HG03045 (cell line): ENCODE measurements around the gene GLMN.
A peak's percentile ranks its signal among the peaks of the same experiment; 100 is the strongest.

ENCODE experiments used
- ATAC-seq: cut with Tn5 transposase; IDR thresholded peaks from one replicate; pipeline ENCODE4 v1.9.1; 2021; ENCODE audit warnings: mild to moderate bottlenecking, moderate library complexity; ENCODE audit not compliant: unreplicated experiment

Gene GLMN, protein sequence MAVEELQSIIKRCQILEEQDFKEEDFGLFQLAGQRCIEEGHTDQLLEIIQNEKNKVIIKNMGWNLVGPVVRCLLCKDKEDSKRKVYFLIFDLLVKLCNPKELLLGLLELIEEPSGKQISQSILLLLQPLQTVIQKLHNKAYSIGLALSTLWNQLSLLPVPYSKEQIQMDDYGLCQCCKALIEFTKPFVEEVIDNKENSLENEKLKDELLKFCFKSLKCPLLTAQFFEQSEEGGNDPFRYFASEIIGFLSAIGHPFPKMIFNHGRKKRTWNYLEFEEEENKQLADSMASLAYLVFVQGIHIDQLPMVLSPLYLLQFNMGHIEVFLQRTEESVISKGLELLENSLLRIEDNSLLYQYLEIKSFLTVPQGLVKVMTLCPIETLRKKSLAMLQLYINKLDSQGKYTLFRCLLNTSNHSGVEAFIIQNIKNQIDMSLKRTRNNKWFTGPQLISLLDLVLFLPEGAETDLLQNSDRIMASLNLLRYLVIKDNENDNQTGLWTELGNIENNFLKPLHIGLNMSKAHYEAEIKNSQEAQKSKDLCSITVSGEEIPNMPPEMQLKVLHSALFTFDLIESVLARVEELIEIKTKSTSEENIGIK

GRCh38 chr1:92298573-92299476, at the start of gene GLMN, which contains the start of gene RPAP2:
Gene GLMN (minus strand): TSS chr1:92298987. CDS start chr1:92297999, 988 bp downstream.
Gene RPAP2 (plus strand): TSS chr1:92299059. CDS start chr1:92299074, 15 bp downstream.
- ATAC-seq = peak; percentile 99

DNA sequence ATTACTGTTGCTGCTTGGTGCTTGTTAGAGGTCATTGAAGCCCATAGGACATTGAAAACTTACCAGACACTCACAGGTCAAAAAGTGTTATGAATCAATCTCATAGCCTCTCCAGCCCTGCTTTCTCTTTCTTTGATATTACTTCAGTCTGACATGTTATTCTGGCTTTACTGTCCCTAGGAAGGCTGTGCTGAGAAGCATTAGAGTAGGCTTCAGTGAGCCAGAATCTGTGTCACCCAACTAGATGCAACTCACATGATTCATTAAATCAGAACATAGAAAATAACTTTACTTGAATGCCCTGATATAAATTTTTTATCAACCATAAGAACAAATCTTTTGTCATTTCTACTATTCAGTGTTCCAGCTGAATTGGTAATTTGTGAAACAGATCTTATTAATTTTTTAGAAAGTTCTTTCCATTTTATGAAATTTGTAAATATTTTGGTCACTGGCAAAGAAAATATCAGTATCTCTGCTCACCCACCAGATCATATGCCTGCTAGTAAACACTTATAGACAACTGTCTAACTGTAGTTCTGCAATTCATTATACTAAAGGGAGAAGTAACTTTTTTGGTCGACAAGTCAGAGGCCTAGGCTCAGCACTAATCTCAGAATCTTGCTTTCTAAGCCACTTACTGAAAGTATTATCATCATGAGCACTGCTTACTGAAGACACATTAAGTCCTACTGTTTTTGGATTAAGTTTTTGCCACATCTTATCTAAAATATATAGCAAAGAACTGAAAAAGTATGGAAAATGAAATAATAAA, 48.3 kb upstream of the GLMN start:
- no peak for ATAC-seq

- no peak for ATAC-seq
Measured at GRCh38 chr1:92343061-92343460, 44.3 kb upstream of the GLMN start.

DNA sequence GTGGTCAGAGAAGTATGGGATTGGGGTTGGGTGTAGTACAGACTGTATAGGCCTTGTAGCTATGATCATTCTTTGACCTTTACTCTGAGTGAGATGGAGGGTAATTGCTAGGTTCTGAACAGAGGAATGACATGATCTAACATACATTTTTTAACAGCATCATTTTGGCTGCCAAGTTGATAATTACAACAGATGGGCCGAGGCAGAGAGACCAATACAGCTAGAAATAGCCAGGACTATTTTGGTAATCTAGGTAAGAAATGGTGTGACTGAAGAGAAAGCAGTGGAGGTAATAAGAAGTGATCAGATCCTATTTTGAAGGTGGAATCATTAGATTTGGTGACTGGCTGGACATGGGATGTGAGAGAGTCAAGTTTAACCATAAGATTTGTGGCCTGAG, 43.6 kb upstream of the GLMN start:
- ATAC-seq = no peak

DNA sequence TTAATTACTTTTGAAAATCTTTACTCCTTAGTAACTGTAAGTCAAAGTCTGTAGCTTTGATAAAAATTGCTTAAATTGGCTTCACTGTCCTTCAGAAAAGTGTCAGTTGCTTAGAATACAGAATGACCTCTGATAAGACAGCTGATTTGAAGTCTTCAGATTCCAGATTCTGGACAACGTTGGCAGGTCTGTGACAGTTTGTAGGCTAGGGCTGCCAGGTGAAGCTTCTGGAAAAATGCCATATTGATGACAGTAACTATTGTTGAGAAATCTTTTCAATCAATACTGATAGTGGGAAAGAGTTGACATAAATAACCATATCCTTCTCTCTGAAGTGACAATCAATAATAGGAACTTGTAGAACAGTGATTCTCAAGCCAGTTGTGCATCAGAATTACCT, 41.4 kb upstream of the GLMN start:
- ATAC-seq = no peak

- ATAC-seq = no peak
Measured at GRCh38 chr1:92333668-92334067, 34.9 kb upstream of the GLMN start.

DNA sequence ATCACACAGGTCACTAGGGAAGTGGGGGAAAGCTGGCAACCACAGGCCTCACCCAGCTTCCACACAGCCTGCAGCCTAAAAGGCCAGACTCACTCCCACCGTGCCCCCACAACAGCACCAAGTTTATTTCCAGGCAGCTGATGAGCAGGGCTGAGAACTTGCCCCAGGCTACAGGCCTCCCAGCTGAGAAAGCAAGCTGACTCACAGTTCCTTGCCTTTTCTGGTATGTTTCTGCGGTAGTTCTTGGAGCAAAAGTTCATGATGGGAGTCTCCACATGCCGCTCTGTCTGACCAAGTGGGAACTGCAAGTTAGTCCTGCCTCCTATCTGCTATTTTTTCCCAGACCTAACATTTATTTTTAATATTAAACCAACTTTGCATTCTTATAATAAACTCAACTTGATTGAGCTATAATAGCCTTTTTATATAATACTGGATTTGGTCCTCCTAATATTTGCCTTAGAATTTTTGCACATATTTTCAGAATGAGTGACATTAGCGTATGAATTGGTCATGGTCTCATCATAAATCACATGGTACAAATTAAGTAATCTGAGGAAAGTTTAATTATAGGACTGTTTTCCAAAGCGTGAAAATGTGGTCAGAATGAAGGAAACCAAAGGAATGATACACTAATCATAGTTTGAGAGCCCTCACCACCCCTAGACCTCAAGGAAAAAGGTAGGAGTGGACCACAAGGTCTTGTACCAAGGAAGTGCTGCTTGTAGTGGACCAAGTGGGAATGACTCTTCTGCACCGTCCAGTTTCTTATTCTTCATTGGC, 30.8 kb upstream of the GLMN start:
- ATAC-seq = no peak

- no peak for ATAC-seq
Measured at GRCh38 chr1:92327794-92328193, 29.0 kb upstream of the GLMN start.

DNA sequence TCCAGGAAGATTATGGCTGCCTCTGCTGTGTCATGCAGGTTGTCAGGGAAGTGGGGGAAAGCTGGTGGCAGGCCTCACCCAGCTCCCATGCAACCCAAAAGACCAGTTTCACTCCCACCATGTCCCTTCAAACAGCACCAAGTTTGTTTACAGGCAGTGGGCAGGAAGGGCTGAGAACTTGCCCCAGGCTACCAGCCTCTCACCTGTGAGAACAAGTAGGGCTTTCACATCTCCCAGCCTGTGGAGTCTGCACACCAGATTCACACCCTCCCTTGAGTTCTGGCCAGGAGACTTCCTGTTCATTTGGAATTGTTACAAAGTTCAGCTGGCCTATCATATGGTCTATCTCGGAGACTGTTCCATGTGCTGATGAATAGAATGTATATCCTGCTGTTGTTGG, 27.9 kb upstream of the GLMN start:
- ATAC-seq = no peak

DNA sequence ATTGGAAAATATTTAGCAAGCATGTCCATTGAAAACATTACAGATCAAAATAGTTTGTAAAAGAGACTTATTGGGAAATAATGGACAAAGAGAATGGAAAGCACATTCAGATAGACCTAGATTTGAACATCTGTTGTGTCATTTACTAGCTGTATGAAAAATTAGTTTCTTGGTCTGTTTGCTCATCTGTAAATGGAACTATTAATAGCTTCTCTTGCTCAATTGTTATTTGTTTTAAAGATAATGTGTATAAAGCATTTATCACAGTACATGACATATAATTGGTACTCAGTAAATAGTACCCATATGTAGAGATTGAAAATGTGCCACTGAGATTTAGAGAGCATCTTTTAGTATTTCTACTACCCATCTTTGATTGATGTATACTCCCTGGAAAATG, 26.0 kb upstream of the GLMN start:
- no peak for ATAC-seq

- no peak for ATAC-seq
Measured at GRCh38 chr1:92323473-92324453, 25.0 kb upstream of the GLMN start.

DNA sequence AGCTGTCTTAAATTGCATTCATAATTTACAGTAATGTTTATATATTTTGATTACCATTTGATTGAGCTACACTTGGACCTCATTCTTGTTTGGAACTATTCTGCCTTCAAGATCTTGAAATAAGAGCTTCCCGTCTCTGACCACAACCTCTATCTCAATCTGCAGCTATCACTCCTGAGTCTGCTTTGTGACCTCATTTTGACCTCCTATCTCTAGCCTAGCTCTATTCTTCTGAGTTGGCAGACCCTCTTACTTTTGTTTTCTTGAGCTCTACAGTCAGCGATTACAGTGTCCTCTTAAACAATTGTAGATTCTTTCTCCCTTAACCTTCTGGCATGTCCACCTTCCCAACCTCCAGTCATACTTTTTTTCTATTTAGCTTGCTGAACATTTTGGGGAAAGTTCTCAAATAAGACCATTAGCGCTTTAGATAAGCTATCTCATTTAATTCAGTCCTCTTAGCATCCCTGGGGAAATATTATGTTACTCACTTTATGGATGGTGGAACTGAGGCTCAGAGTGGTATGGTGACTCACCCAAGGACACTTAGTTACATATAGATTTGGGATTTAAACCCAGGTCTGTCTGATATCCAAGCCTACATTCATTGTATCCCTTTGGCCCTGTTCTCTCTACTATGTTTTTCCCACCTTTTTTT, 19.2 kb upstream of the GLMN start:
- no peak for ATAC-seq

- ATAC-seq = no peak
Measured at GRCh38 chr1:92315766-92316599, 17.2 kb upstream of the GLMN start.

DNA sequence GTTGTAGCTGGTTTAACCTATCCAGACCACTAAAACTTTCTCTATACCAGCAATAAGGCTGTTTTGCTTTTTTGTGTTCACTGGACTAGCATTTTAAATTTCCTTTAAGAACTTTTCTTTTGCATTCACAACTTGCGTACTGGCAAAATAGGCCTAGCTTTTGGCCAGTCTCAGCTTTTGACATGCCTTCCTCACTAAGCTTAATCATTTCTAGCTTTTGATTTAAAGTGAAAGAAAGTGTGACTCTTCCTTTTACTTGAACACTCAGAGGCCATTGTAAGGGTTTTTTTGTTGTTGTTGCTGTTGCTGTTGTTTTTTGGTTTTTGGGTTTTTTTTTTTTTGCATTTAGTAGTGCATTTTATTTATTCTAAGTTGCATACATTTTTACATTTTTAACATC, 15.2 kb upstream of the GLMN start:
- no peak for ATAC-seq

DNA sequence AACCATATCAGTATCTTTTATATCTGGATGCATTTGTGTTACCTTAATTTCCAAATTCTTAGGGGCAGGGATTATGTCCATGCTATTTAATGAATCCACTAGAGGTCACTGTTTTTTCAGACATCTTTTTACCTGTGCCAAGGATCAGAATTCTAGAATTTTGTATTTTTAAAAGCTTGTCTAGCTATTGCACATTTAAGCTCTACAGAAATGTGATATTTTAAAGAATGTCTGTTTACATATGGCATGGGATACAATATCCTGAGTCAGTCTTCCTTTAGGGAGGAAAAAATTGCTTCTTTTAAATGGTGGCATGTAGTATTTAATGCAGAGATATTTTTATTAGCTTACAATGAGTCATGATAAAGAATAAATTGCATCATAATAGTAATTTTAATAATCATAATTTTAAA, 11.4 kb upstream of the GLMN start:
- no peak for ATAC-seq

- ATAC-seq = no peak
Measured at GRCh38 chr1:92307980-92308379, 9.2 kb upstream of the GLMN start.

- no peak for ATAC-seq
Measured at GRCh38 chr1:92306020-92306419, 7.2 kb upstream of the GLMN start.
